Stimulated activated CD8-positive, alpha-beta memory T cell treated with anti-CD3 and anti-CD28 coated beads, Interleukin-4, amount 100 ng/mL, for 4 hours (primary cell): Measurements from ENCODE around the gene RHBDD3.

Source experiments
- DNase-seq, 2 donors: peaks; one replicate each; pipeline ENCODE4 v3.0.0-alpha.2; 2020; ENCODE audit warnings: low read depth in 2 of 2, low spot score in 1 of 2

Gene RHBDD3

DNA sequence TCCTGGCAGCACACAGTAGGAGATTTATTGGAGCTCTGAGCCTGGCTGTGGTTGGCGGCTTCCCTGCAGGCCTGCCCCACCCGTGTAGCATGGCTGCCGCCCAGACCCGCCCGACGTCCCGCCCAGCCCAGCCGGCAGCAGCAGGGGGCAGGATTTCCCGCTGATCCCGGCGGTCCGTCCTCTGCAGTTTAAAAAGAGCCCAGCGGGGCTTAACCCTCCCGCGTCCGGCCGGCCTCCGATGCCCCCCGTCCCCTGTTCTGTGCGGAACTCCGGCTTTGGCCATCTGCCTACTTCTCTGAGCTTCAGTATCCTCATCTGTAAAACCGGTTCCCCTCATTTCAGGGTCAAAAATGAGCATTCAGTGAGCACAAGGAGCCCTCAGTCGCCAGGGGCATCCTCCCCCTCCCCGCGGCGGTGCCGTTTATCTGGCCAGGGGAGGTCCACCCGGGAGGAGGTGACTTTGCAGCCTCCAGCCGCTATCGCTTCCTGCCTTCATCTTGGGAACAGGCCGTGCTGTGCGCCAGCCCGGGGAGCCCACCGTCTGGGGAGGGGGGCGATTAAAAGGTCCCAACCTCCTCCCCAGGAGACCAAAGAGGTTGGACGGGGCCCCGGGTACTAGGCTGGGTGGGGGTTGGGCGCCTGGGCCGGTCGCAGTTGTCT is 38.5 kb upstream of the RHBDD3 start, which contains the start of gene GAS2L1:
Gene GAS2L1, plus strand, starts transcription at position 476 of the 660 bp plus-strand sequence. CDS start 1,456 bp downstream, outside the sequence.
- DNase-seq, result no peak

DNA sequence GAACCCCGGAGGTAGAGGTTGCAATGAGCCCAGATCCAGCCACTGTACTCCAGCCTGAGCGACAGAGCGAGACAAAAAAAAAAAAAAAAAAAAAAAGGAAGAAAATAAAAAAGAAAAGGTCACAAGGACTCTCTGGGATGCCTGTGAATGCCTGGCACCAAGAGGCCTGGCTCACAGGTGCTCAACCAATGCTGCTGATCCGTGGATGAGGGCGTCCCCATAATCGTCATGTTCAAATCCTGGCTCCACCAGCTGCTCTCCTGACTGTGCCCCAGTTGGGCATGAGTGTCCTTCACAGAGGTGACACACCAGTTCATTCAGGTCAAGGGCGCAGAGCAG is 38.0 kb upstream of the RHBDD3 start:
- no peak for DNase-seq

DNA sequence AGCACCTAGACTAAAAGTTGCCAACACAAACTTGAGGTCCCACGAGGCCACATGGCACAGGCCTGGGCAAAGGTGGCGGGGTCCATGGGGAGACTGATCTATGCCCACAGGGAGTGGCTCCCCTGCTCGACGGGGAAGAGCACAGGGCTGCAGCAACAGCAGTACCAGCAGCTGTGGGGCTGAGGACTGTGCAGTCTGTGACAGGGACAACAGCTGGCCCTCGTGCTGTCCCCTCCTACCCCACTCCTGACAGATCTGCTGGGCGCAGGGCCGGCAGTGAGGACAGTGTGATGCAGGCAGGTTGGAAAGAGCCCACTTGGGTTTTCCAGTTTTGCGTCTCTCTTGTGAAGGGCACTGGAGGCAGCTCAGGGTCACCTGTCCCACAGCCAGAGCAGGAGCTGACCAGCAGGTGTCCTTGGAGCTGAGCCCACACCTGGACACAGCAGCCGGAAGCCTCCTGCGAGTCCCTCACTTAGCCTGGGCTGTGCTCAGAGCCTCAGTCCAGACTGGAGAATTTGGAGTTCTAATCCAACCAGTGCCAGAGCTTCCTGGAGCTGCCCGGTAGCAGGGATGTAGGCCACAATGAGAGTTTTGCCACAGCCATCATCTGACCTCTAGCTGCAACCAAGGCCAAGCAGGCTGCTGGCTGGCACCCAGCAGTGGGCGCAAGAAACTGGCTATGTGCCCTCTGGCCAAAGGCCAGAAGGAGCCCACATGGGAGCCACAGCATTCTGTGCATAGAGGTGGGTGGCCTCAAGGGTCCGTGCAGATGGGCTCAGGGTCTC is 35.1 kb upstream of the RHBDD3 start:
- DNase-seq, result no peak

DNA sequence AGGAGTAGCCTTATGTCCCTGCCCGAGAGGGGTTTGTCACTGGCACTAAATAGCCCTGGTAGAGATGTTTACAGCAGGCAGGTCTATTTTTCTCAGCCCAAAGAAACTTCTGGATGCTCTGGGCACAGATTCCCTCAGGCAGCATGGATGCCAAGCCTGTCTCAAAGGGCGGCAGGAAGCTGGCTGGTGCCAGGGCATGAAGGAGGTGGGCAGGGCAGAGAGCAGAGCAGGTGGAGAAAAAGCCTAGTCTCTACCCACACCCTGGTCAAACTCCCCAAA is 34.6 kb upstream of the RHBDD3 start:
- DNase-seq, result no peak

DNA sequence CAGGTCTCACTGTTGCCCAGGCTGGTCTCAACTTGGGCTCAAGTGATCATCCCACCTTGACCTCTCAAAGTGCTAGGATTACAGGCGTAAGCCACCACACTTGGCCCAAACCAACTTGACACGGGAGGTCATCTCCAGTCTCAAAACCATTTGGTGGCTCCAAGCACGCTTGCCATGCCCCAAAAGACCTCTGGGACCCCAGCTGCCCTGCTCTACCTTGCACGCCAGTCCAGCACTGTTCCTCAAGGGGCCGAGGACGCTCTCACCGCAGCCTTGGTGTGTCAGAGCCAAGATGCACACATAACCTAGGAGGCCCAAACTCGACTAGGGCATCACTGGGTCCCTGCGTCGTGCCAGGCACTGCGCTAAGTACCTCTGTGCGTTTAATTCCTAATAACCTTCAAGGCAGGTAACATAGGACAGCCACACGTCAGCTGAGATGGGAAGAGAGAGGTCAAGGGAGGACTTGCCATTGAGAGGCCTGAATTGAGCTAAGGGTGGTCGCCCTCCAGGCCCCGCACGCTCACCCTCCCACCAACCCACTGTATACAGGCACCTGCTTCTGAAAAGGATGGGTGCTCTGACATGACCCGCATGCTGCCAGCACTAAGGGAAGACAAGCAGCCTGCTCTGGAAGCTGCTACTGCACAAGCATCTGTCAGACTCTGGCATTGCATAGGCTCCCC is 34.1 kb upstream of the RHBDD3 start:
- DNase-seq, result no peak

DNA sequence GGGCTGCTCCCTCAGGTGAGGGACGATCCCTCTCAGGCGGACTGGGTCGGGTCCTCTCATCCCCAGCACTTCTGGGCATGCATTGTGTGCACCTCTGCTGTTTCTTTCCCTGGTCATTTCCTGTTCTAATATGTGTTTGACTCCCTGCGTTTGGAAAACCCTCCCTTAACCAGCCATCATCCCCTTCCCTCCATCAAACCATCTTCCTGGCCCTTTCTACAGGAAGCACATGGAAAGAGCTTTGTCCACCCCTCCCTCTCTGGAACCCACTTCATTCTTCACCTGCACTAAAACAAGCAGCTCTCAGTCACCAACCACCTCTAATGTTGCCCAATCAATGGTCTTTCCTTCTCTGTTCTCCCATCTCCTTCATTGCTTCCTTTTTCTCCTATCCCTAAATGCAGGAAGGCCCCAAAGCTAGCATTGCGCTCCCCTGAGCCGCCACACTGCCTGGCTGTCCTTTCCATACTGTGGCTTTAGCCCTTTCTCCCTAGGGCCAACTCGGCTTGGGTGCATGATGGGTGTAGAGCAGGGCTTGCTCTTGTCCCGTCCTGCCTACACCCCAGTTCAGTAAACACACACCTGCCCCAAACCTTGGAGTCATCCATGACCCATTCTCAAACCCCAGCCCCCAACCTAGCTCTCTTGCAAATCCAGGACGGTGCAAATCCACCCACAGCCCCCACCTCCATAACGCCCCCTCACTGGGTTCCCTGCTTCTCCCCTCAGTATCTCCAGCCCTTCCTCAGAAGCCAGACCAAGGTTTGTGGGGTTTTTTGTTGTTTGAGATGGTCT is 33.2 kb upstream of the RHBDD3 start:
- DNase-seq, result no peak

DNA sequence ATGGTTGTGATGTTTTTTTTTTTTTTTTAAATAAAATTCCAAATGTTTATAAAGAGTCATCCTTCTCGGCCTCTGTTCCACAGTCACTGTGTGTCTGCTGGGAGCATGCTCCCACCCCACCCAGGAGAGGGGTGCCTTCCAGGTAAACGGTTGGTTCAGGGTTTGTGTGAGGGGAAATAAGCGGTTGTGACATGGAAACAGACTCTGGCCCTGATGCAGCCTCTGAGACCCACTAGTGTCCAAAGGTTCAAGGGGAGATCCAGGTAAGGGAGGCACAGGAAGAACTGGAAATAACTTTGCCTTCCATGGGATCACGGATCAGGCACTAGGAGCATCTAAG is 32.7 kb upstream of the RHBDD3 start:
- no peak for DNase-seq

DNA sequence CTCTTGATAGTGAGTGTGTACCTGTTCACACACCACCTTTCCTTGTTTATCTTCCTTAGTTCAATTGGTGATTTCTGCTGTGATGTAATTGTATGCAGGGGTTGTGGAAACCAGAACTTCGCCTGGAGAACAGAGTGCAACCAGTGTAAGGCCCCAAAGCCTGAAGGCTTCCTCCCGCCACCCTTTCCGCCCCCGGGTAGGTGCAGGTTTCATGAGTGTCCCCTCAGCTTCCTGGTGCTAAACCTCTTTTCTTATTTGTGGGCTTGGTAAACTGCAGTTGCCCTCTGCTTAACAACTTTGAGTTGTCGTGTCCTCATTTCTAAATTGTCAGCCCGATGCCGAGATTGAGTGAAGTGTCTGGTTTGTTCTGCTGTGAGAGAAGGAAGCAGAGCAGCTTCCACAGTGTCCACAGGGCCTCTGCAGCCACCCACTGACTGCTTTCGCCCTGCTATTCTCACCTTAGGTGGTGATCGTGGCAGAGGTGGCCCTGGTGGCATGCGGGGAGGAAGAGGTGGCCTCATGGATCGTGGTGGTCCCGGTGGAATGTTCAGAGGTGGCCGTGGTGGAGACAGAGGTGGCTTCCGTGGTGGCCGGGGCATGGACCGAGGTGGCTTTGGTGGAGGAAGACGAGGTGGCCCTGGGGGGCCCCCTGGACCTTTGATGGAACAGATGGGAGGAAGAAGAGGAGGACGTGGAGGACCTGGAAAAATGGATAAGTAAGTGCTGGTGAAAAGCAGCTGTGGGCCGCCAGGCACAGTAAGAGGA is 31.5 kb upstream of the RHBDD3 start:
- no peak for DNase-seq

DNA sequence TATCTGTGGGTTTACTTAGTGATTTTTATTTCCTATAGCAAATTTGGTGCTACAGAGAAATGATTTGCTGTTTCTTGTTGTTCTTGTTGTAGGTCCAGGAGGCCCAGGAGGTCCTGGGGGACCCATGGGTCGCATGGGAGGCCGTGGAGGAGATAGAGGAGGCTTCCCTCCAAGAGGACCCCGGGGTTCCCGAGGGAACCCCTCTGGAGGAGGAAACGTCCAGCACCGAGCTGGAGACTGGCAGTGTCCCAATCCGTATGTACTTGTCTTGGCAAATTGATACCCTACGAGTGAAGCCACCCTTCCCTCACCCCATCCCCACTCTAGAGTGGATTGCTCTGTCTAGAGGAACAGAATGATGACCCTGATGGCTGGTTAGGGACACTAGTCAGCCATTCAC is 30.9 kb upstream of the RHBDD3 start:
- no peak for DNase-seq

DNA sequence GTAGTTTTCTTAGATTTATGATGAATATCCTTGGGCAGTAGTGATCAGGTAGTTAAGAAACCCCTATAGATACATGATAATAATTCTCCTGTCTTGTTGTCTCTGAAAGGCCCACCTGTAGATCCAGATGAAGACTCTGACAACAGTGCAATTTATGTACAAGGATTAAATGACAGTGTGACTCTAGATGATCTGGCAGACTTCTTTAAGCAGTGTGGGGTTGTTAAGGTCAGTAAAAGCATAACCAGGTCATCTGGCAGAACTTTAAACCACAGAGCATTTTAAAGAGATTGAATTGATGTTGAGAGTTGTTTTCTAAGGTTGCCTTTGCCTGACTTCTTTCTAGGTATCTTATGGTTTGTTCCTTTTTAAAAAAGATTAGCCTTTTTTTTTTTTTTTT is 24.6 kb upstream of the RHBDD3 start:
- DNase-seq, result no peak

DNA sequence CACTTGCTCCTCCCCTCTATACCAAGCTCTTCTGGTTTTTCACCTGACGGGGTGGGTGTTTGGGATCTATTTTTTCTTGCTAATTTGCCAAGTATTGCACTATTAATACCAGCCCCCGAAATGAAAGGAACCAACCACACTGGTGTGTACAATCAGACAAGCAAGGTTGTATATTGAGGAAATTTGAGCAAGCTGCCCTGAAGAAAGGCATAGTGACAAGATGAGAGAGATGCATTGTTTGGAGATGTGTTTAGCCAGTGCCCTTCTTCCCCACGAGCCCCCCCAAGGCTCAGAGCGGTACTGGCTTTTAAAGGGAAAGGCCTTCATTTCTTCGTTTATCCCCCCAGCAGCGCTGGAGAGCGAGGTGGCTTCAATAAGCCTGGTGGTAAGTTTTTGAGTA is 23.4 kb upstream of the RHBDD3 start:
- DNase-seq, result no peak

DNA sequence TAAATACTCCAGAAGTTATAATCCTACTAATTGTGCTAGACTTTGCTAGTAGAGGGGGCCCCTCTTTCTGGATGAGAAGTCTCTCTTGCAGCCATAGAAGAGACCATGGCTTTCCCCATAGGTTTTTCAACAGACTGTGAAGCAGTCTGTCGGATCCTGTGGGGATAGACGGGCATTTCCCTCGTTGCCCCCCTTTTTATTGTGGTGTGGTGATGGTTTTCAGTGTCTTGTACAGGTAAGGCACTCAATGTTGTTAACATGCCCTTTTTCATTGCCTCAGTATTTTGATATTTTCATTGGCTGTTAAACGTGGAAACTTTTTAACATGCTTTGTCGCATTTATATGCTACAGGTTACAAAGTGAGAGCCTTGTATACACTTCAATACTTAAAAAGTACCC is 22.3 kb upstream of the RHBDD3 start:
- no peak for DNase-seq

DNA sequence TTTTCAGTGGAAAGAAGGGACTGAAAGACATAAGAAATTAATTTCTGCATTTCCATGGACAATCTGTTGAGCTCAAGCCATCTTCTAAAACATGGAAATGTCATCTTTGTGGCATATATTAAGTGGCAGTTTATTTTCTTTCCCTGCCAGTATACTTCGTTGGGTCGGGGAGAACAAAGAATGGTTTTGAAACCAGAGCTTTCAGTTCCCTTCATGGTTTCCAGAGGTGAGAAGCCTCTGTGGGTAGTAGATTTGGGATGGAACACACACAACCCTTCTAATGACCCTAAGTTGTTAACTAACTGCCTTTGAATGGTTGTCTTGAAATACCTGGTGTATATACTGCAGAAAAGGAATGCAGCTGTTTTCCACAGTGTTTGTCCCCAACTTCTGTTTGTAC is 21.1 kb upstream of the RHBDD3 start:
- DNase-seq, result no peak

DNA sequence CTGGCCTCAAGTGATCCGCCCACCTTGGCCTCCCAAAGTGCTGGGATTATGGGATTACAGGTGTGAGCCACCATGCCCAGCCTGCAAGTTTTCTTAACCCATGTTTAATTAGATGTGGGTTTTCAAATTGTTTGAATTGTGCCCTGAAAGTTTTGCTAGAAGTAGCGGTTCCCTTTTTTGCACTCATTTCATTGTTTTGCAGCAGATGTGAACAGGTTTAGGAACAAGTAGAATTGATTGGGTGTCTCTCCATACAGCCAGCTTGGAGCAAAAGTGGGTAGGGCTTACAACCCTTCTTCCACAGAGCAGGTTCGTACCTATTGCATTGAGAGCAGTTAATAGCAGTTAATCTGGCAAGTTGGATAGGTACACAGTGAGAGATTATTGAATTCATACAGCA is 16.4 kb upstream of the RHBDD3 start:
- no peak for DNase-seq

DNA sequence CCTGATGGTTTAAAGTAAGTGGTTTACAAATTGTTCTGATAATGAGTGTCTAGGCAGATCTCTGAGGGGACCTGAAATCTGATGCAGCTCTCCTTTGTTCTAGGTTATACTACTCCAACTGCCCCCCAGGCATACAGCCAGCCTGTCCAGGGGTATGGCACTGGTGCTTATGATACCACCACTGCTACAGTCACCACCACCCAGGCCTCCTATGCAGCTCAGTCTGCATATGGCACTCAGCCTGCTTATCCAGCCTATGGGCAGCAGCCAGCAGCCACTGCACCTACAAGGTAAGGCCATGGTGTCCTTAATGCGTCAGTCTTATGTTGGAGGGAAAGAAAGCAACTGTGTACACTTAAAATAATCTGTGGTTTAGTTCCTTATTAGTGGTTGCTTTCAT is 10.1 kb upstream of the RHBDD3 start:
- DNase-seq, result no peak

DNA sequence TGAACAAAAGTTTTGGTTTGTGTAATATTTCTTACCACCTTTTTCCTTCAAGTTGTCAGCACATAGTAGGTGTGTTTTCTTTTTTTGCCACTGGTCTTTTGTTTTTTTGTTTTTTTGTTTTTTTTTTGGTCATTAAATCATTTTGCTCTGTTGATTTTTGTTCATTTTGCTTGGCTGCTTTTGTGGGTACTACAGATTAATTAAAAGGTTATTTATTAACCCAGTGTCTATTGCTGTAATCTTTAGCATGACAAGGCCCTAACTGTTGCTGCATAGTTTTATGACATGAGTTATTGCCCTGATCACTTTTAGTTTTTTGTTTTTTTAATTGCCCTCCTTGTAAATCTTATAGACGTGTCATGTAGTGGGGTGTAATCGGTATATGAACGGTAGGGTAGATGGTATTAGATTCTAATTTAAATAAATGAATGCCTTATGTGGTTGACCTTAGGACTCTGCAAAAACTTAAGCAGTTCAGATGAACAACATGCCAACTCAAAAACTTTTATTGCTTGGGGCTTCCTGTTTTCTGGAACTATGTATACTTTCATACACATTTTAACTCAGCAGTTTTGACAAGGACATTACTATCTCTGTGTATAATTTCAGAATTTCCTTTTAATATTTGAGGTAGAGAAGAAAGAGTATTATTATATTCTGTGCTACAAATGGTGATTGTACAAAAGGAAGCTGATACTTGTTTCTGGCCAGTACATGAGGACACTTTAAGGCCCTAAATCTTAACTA is 8.2 kb upstream of the RHBDD3 start:
- no peak for DNase-seq

DNA sequence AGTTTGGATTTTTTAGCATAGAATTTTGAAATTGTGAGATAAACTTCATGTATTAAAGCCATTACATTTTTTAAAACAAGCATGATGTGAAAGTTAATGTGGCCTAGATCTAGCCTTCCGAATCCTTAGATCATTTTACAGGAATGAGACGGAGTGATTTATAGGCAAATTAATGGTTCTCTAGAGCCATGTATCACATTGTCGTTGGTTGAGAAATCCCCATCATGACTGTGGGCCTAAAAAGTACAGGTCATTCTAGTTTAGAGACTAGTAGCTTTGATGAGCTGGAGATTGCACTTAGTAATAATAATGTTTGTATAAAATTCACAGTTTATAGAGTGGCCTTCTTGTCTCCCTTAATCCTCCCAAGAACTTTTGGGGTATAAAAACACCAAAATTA is 7.4 kb upstream of the RHBDD3 start:
- DNase-seq, result no peak

DNA sequence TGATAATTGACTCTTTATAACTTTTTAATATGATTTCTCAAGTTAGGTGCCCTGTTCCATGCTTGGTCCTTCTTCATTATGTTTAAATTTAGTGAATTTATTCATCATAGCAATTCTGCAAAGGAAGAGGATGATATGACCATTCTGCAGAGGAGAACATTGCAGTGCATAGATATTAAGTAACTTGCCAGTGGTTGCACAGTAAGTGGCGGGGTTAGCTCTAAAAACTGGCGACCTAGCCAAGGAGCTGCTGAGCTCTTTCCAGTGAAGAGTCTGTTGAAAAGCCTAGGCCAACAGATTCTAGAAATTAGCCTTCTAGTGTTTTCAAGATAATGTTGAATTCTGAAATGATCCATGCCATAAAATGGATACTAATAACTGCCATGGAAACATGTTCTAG is 4.8 kb upstream of the RHBDD3 start:
- DNase-seq, result no peak

DNA sequence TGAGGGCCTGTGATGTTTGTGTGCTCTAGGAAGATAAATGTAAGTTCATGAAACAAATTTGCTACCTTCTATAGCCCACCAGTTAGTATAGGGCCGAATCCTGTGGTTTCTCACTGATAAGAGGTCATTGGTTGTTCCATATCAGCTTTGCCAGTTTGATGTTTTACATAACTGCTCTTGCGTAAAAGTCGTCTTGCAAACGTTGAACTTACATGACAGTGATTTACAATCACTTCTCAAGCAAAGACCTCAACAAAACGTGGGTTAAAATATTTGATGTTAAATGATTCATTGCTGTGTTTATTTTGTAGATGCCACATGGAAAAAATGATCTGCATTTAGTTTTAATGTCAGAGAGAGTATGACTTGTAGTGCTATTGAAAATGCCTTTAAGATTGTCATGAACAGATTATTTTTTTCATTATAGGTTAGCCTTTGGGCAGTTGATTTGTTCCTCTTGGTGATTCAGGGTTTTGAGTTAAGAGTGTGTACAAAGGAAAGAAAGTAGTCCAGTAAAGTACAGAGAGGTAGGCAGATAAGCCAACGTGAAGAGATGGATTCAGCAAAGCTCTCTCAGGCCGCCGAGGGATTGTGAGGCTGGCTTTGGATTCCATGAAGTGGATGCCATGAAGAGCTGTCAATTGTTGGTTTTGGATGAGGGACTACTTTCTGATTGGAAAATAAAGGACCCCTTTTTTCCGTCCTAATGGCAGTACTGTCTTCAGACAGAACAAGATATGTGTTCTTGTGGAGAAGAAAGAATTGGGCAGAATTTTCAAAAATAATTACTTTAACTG is 2.9 kb upstream of the RHBDD3 start:
- no peak for DNase-seq
